HG02588 (cell line): ENCODE measurements around the gene EML6.

ENCODE experiments used
- ATAC-seq: cut with Tn5 transposase; IDR thresholded peaks from one replicate; pipeline ENCODE4 v1.9.1; 2021; ENCODE audit warnings: mild to moderate bottlenecking, moderate library complexity; ENCODE audit not compliant: unreplicated experiment

Gene EML6

GRCh38 chr2:54936766-54937165 lies 213.3 kb downstream of the EML6 start:
- no peak for ATAC-seq

GRCh38 chr2:54939446-54940118 lies 216.1 kb downstream of the EML6 start:
- ATAC-seq, result no peak

- no peak for ATAC-seq
Measured at GRCh38 chr2:54940723-54941122, 217.3 kb downstream of the EML6 start.

- ATAC-seq, result no peak
Measured at GRCh38 chr2:54941248-54941984, 218.0 kb downstream of the EML6 start.

GRCh38 chr2:54942373-54942772 lies 218.9 kb downstream of the EML6 start:
- no peak for ATAC-seq

GRCh38 chr2:54944724-54945326 lies 221.4 kb downstream of the EML6 start:
- no peak for ATAC-seq

- ATAC-seq, result peak; percentile 61
Measured at GRCh38 chr2:54945391-54946219, 222.1 kb downstream of the EML6 start.

GRCh38 chr2:54946220-54946805 lies 222.9 kb downstream of the EML6 start:
- ATAC-seq, result no peak

GRCh38 chr2:54947136-54947535 lies 223.7 kb downstream of the EML6 start:
- ATAC-seq, result no peak

GRCh38 chr2:54947646-54948045 lies 224.2 kb downstream of the EML6 start:
- ATAC-seq, result no peak

- ATAC-seq, result no peak
Measured at GRCh38 chr2:54948120-54948519, 224.7 kb downstream of the EML6 start.

- no peak for ATAC-seq
Measured at GRCh38 chr2:54949431-54949830, 226.0 kb downstream of the EML6 start.

GRCh38 chr2:54950811-54951210 lies 227.3 kb downstream of the EML6 start:
- no peak for ATAC-seq

GRCh38 chr2:54952425-54952824 lies 229.0 kb downstream of the EML6 start:
- no peak for ATAC-seq

- ATAC-seq, result no peak
Measured at GRCh38 chr2:54952978-54953456, 229.6 kb downstream of the EML6 start.

- no peak for ATAC-seq
Measured at GRCh38 chr2:54954158-54954557, 230.7 kb downstream of the EML6 start.

- ATAC-seq, result no peak
Measured at GRCh38 chr2:54954705-54955357, 231.4 kb downstream of the EML6 start.

- no peak for ATAC-seq
Measured at GRCh38 chr2:54955358-54956110, 232.1 kb downstream of the EML6 start.

- no peak for ATAC-seq
Measured at GRCh38 chr2:54956111-54956627, 232.7 kb downstream of the EML6 start.
